Measurements from ENCODE around the gene CNIH2. TPM values are rescaled to one million over a fixed set of nuclear protein-coding genes. Genes with fewer than 3 reads are reported as not detected.

The CNIH2 gene
- total RNA-seq, 8 experiments from 2014 or later: 0.41 to 53.9 (median 32.4) TPM

- H3K4me1 ChIP-seq (replicated peaks in 1 of 2): peaks cover 13 to 14% of the 10 kb centered on the region in 2 donors
- WGBS, 10 experiments: 80 to 83% methylated on average over 1 of the region's 4 CpGs; no CpG with 5 or more reads in 8 of the 10 experiments
- no peak overlapping the region for H3K27ac ChIP-seq
- no peak for ATAC-seq (replicated peaks in 6 of 8)
- in situ Hi-C loops (cut with MboI; ENCODE audit: low pct_unique_long_range_greater_than_20kb in 2 of 9, low sequenced_read_pairs in 9 of 9, unreplicated experiment in 9 of 9): no loop called here
- H3K4me3 ChIP-seq: no peak overlapping the region
Observed at GRCh38 chr11:66263231-66263630, 14.7 kb upstream of the CNIH2 start.

GRCh38 chr11:66263785-66264184 lies 14.2 kb upstream of the CNIH2 start:
- in situ Hi-C loops (cut with MboI; ENCODE audit: low pct_unique_long_range_greater_than_20kb in 2 of 9, low sequenced_read_pairs in 9 of 9, unreplicated experiment in 9 of 9): no loop called here
- no peak overlapping the region for H3K27ac ChIP-seq
- ATAC-seq (replicated peaks in 6 of 8): no peak
- H3K4me3 ChIP-seq: no peak overlapping the region
- H3K4me1 ChIP-seq (replicated peaks in 1 of 2): peaks cover 11% of the 10 kb centered on the region in 2 donors
- 80 to 100% methylated on average over 1 to 2 of the region's 10 CpGs; no CpG with 5 or more reads in 8 of the 10 experiments for WGBS, 10 experiments

- Histone ChIP-seq H3K4me3 (no peak overlapping the region), H3K4me1 (replicated peaks in 1 of 2) (peaks cover 8 to 9% of the 10 kb centered on the region in 2 donors), H3K27ac (no peak overlapping the region)
- in situ Hi-C loops (cut with MboI; ENCODE audit: low pct_unique_long_range_greater_than_20kb in 2 of 9, low sequenced_read_pairs in 9 of 9, unreplicated experiment in 9 of 9): no loop called here
- 80 to 100% (median 93%) methylated on average over 1 to 3 of the region's 8 CpGs; no CpG with 5 or more reads in 7 of the 10 experiments for WGBS, 10 experiments
- no peak for ATAC-seq (replicated peaks in 6 of 8)
Observed at GRCh38 chr11:66264383-66264782, 13.6 kb upstream of the CNIH2 start.

- Histone ChIP-seq H3K4me1 (replicated peaks in 1 of 2) (peaks cover 13 to 14% of the 10 kb centered on the region in 2 donors), H3K27ac (no peak overlapping the region), H3K4me3 (no peak overlapping the region)
- ATAC-seq (replicated peaks in 6 of 8): no peak
- WGBS, 10 experiments: 33% methylated on average over 1 of the region's 12 CpGs; no CpG with 5 or more reads in 9 of the 10 experiments
- in situ Hi-C loops (cut with MboI; ENCODE audit: low pct_unique_long_range_greater_than_20kb in 2 of 9, low sequenced_read_pairs in 9 of 9, unreplicated experiment in 9 of 9): no loop called here
Observed at GRCh38 chr11:66264914-66265313, 13.1 kb upstream of the CNIH2 start.

- H3K27ac ChIP-seq: no peak overlapping the region
- H3K4me1 ChIP-seq (replicated peaks in 1 of 2): peaks cover 13 to 14% of the 10 kb centered on the region in 2 donors
- ATAC-seq (replicated peaks in 6 of 8): no peak
- in situ Hi-C loops (cut with MboI; ENCODE audit: low pct_unique_long_range_greater_than_20kb in 2 of 9, low sequenced_read_pairs in 9 of 9, unreplicated experiment in 9 of 9): no loop called here
- WGBS, 10 experiments: 80 to 100% (median 96%) methylated on average over 1 to 6 of the region's 26 CpGs; no CpG with 5 or more reads in 6 of the 10 experiments
- H3K4me3 ChIP-seq: no peak overlapping the region
Observed at GRCh38 chr11:66265531-66266377, 12.2 kb upstream of the CNIH2 start.

GRCh38 chr11:66266378-66267038 lies 11.5 kb upstream of the CNIH2 start:
- H3K27ac ChIP-seq: peak overlapping the region; percentile 76 to 99
- H3K4me1 ChIP-seq (replicated peaks in 1 of 2): peaks cover 13 to 14% of the 10 kb centered on the region in 2 donors
- WGBS, 10 experiments: 70 to 100% (median 100%) methylated on average over 1 to 5 of the region's 20 CpGs; no CpG with 5 or more reads in 4 of the 10 experiments
- ATAC-seq (replicated peaks in 6 of 8): no peak
- in situ Hi-C loops (cut with MboI; ENCODE audit: low pct_unique_long_range_greater_than_20kb in 2 of 9, low sequenced_read_pairs in 9 of 9, unreplicated experiment in 9 of 9): no loop called here
- peak overlapping the region in 3 of 5 donors; percentile 68 to 94 (median 79) for H3K4me3 ChIP-seq

GRCh38 chr11:66267039-66267378 lies 11.0 kb upstream of the CNIH2 start:
- 18 to 39% (median 20%) methylated on average over 1 to 8 of the region's 13 CpGs; no CpG with 5 or more reads in 6 of the 10 experiments for WGBS, 10 experiments
- H3K4me1 ChIP-seq (replicated peaks in 1 of 2): peaks cover 13 to 14% of the 10 kb centered on the region in 2 donors
- peak overlapping the region; percentile 76 to 99 for H3K27ac ChIP-seq
- in situ Hi-C loops (cut with MboI; ENCODE audit: low pct_unique_long_range_greater_than_20kb in 2 of 9, low sequenced_read_pairs in 9 of 9, unreplicated experiment in 9 of 9): no loop called here
- peak overlapping the region; percentile 68 to 94 (median 80) for H3K4me3 ChIP-seq
- ATAC-seq (replicated peaks in 6 of 8): peak in 5 of 8 experiments; percentile 8 to 36 (median 11)

- Histone ChIP-seq H3K4me1 (replicated peaks in 1 of 2) (peaks cover 13 to 14% of the 10 kb centered on the region in 2 donors), H3K27ac (peak overlapping the region; percentile 76 to 99), H3K4me3 (peak overlapping the region; percentile 68 to 94 (median 80))
- WGBS, 10 experiments: 0 to 20% (median 2%) methylated on average over 1 to 11 of the region's 61 CpGs; no CpG with 5 or more reads in 6 of the 10 experiments
- in situ Hi-C loops (cut with MboI; ENCODE audit: low pct_unique_long_range_greater_than_20kb in 2 of 9, low sequenced_read_pairs in 9 of 9, unreplicated experiment in 9 of 9): no loop called here
- ATAC-seq (replicated peaks in 6 of 8): peak; percentile 55 to 83 (median 77)
Observed at GRCh38 chr11:66267379-66268243, 10.4 kb upstream of the CNIH2 start.

- 0 to 4% (median 0%) methylated on average over 4 to 27 of the region's 64 CpGs; no CpG with 5 or more reads in 6 of the 10 experiments for WGBS, 10 experiments
- peak within 1 kb of the TSS; percentile 99 for H3K27ac ChIP-seq
- peaks cover 13 to 14% of the 10 kb centered on the region in 2 donors for H3K4me1 ChIP-seq (replicated peaks in 1 of 2)
- H3K4me3 ChIP-seq: peak within 1 kb of the TSS; percentile 68 to 94 (median 80)
- in situ Hi-C loops (cut with MboI; ENCODE audit: low pct_unique_long_range_greater_than_20kb in 2 of 9, low sequenced_read_pairs in 9 of 9, unreplicated experiment in 9 of 9): no loop called here
- peak; percentile 68 to 82 (median 77) for ATAC-seq (replicated peaks in 6 of 8)
Observed at GRCh38 chr11:66268244-66268951, 9.6 kb upstream of the CNIH2 start, which contains the start of gene RAB1B. TSS of gene RAB1B (plus strand) at chr11:66268639. CDS start at chr11:66268680, 41 bp downstream.

GRCh38 chr11:66268952-66269905 lies 8.7 kb upstream of the CNIH2 start:
- Histone ChIP-seq H3K4me1 (replicated peaks in 1 of 2) (peaks cover 13 to 14% of the 10 kb centered on the region in 2 donors), H3K4me3 (peak overlapping the region; percentile 68 to 94 (median 80)), H3K27ac (peak overlapping the region; percentile 99)
- ATAC-seq (replicated peaks in 6 of 8): peak in 3 of 8 experiments; percentile 1 to 3 (median 2)
- in situ Hi-C loops (cut with MboI; ENCODE audit: low pct_unique_long_range_greater_than_20kb in 2 of 9, low sequenced_read_pairs in 9 of 9, unreplicated experiment in 9 of 9): no loop called here
- 0 to 80% (median 13%) methylated on average over 1 to 19 of the region's 32 CpGs; no CpG with 5 or more reads in 2 of the 10 experiments for WGBS, 10 experiments

- in situ Hi-C loops (cut with MboI; ENCODE audit: low pct_unique_long_range_greater_than_20kb in 2 of 9, low sequenced_read_pairs in 9 of 9, unreplicated experiment in 9 of 9): no loop called here
Observed at GRCh38 chr11:66271816-66272215, 6.2 kb upstream of the CNIH2 start.

More at GRCh38 chr11:66271816-66272215, 6.2 kb upstream of the CNIH2 start:
- H3K27ac ChIP-seq: no peak overlapping the region
- no peak overlapping the region for H3K4me3 ChIP-seq
- ATAC-seq (replicated peaks in 6 of 8): no peak
- WGBS, 10 experiments: 73 to 100% (median 95%) methylated on average over 1 to 3 of the region's 7 CpGs; no CpG with 5 or more reads in 4 of the 10 experiments
- peaks cover 9 to 10% of the 10 kb centered on the region in 2 donors for H3K4me1 ChIP-seq (replicated peaks in 1 of 2)

Data from motor neuron (in vitro differentiated cells).